HG02885 (cell line): Measurements from ENCODE around the gene SUCO.

Source experiments
- ATAC-seq: cut with Tn5 transposase; IDR thresholded peaks from one replicate; pipeline ENCODE4 v1.9.1; 2021; ENCODE audit warnings: mild to moderate bottlenecking; ENCODE audit not compliant: unreplicated experiment, poor library complexity

The SUCO gene

GRCh38 chr1:172515927-172516326 is 17.0 kb upstream of the SUCO start:
- ATAC-seq: no peak

DNA sequence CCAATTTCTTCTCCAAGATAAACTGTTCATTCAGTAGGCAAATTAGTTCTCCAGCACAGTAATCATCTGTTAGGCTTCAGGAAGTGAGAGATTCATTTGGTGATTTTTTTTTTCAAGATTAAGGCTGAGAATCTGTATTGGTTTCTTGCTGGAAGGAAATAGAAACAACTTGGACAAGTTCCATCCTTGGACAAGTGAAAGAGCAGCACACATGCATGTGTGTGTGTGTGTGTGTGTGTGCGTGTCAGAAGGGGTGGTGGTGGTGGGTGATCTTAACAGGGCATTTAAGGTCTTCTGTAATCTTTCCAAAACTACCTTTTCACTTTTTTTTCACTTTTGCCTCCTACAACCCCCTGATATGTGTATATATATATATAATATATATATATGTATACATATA is 15.9 kb upstream of the SUCO start:
- ATAC-seq: no peak

GRCh38 chr1:172517545-172517944 is 15.4 kb upstream of the SUCO start:
- no peak for ATAC-seq

- ATAC-seq: no peak
These were observed 3.6 kb upstream of the SUCO start for GRCh38 chr1:172529304-172529703.

DNA sequence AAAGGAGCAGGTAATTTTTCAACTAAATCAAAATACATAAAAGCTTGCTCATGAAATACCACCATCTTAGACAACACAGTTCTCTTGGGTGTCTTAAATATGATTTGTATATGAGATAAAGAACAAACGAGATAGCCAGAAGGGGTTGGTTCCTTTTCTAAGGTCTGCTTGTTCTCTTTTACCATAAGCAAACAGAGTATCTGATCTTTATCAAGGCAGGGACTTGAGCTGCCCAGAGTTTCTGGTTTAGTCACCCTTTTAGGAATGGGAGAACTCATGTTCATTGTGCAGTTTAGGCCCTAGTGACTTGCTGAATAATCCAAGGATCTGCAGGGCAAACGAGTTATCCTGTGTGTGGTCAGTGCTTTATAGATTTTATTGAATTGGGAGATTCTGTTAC is 3.0 kb upstream of the SUCO start:
- no peak for ATAC-seq

DNA sequence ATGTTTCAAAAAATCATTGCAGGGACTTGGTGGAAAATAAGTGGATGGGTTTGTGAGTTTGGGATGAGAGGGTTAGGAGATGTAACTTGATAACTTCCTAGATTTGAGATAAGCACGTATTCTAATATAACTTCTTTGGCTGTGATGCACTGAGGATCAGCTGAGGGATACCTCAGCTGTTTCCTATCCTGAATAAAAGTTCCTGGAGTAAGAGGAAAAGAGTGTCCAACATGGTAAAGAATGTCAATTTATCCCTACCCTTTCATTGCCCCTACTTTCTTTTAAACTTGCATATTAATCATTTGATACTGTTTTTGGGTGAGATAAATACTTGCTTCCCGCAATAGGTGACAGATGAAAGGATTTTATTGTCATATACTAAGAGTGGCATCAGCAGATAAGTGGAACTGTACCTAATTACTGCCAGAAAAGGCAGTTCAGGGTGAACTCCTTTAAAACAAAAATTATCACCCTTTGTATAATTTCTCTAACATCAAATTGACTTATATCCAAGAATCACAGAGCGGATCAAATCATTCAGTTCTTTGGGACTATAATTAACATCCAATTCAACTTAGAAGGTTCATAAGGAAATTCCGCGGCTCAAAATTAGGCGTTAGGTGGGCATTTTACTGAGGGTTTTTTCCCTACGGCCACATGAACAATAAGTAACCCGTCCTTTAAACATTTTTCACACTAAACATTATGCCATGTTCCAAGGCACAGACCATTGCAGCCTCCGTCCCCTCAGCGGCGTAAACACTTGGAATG is 1.4 kb upstream of the SUCO start:
- ATAC-seq: no peak

DNA sequence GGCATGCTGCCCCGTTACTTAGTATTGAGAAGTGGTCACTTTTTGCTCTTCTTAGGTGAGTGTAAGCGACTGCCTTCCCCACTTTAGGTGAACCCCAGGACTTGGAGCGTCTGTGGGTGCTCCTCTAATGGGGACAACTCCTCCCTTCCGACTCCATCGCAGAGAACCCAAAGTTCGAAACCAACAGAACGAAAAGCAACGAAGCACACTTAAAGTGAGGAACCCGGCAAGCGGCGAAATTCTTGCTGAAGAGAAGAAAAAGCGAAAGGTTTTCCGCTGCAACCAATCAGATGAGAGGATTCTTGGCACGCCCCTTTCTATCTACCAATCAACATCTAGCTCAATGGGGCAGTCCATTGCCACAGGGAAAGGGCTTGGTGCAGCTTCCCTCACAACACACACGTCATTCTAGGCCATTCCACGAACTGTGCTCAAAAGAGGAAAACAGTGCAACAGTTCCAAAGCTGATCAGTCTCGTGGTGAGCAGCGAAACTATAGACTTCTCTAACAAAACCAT is 709 bp upstream of the SUCO start:
- peak; percentile 73 for ATAC-seq

DNA sequence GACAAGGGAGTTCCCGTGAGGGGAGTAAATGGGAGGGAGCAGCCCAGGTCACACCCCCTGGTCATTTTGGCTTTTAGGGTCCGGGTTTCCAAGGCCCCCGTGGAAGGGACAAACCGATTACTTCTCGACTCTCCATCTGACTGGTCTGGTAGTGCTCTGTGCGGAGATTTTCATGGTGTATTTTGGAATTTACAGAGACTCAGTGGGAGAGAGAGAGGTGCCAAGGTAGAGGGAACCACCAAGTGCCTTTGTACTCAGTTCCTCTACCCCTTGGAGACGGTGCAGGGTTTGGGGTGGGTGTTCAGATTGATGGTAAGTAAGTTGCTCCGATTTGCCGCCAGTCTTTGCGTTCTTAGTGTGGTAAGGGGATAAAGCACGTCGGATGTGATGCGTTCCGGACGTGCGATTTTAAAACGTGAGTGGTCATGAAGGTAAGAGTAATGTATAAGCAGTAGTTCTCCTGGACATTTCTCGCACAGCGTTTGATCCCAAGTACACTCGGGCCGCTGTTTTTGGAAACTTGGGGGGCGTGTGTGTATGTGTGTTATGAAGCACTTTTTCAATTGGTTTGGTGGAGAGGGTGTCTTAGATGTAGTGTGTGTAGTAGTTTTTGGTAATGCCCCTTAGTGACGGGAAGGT is 682 bp downstream of the SUCO start:
- peak; percentile 30 for ATAC-seq

GRCh38 chr1:172536256-172536655 is 3.3 kb downstream of the SUCO start:
- no peak for ATAC-seq

- ATAC-seq: no peak
These were observed 4.4 kb downstream of the SUCO start for GRCh38 chr1:172537366-172537765.

DNA sequence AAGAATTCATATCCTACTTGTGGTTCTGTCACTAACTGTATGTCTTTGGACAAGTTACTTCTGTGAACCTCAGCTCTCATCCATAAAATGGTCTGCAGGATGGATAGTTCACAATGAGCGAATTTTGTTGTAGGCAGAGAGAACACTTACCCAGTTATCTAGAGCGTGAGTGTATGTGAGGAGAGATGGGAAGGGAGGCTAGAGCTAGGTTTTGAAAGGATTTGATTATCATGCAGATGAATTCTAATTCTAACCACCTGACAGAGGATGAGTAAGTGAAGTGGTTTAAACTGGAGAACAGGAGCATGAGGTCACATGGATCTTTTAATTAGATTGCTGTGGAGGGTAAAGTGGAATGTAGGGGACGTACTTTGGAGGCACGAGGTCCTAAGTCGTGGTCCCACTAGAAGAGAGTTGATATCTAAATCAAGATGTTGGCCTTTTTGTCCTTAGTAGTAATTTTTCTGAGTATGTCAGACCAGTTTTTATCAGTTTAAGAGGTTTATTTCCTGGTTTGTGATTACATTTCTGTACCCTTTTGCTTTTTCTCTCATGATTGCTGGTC is 5.0 kb downstream of the SUCO start:
- no peak for ATAC-seq

DNA sequence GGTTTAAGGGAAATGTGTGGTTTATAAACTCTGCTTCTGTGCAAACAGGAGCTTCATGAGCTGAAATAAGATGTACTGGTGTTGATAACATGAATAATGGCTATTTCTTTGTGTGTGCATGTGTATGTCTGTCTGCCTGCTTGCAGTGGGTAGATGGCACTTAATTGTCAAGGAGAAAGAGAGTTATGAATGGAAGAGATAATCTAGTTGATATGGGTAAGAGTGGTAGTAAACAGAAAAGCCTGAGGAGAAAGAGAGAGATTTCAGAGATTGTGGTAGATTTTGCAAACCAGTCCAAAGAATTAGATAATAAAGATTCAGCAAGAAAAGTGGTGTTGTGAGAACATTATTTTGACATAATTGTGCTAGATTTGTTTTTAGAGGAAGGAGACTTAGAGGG is 7.7 kb downstream of the SUCO start:
- ATAC-seq: no peak

DNA sequence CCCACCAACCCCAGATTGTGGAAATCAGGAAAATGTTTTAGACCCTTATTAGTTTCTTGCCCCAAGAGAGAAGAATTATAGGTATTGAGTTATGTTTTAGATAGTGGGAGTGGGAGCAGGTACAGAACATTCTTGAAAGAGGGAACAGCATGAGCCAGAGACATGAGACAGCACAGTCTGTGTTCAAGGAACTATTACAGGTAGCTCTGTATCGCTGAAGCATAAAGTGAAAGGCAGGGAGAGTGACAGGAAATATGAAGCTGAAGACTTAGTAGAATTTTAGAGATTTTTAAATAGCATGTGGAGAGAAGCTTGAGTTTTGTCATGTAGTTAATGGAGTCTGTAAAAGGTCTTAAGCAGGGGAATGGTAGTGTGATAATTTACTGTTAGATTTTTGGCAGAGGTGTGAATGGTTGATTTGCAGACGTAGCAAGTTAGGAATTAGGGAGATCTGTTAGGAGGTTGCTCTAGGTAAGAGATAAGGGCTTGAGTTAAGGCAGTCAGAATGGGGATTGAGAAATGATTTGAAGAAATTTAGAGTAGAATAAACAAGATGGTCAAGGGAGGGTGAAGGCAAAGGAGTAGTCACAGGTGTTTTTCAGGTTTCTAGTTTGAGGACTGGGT is 11.6 kb downstream of the SUCO start:
- ATAC-seq: no peak

DNA sequence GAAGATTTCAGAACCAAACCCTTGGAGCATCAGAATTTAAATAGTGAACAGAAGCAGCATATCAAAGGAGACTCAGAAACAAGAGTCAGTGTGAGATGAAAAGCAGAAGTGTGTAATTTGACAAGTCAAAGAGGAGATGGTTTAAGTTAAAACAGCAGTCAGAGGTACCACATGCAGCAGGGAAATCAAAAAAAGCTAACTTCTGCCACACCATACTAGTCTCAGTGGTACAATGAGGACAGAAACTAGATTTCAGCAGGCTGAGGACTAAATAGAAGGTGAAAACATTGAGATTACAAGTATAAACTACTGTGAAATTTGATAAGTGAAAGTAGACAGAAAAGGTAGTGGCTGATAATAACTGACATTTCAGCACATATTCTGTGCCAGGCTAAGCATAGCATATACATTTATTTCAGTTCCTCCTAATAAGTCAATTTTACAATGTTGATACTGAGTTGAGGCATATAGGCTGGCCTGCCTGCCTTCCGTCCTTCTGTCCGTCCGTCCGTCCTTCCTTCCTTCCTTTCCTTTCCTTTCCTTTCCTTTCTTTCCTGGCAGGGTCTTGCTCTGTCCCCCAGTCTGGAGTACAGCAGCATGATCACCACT is 12.6 kb downstream of the SUCO start:
- peak; percentile 89 for ATAC-seq

- no peak for ATAC-seq
These were observed 14.1 kb downstream of the SUCO start for GRCh38 chr1:172547071-172547470.

DNA sequence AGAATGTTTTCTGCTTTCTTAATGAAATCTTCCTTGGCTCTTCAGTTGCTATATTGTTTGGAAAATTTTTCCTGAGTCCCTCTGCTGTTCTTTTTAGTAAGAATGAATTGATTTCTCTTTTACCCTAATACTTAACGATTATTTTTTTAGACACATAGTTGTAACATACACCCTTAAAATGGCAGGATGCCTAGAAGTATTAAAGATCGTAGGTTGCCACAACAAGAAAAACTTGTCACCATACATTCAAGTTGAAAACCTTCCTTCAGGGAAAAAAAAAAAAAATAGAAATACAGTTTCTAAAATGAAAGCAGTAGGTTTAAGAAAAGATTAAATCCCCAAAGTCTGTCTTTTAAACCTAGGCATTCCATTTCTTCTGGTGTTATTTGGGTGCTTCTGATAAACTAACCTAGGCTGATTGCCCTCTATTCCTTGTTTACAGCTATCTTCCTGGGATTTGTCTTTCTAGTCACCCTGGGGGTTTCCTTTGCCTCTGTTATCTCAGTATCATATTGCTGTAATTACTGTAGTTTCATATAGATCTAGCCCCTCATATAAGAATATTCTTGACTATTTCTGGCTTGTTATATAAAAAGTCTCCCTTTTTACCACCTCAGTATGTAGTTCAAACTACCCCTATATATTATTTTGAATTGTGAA is 16.8 kb downstream of the SUCO start:
- ATAC-seq: no peak

GRCh38 chr1:172551279-172551678 is 18.3 kb downstream of the SUCO start:
- no peak for ATAC-seq

DNA sequence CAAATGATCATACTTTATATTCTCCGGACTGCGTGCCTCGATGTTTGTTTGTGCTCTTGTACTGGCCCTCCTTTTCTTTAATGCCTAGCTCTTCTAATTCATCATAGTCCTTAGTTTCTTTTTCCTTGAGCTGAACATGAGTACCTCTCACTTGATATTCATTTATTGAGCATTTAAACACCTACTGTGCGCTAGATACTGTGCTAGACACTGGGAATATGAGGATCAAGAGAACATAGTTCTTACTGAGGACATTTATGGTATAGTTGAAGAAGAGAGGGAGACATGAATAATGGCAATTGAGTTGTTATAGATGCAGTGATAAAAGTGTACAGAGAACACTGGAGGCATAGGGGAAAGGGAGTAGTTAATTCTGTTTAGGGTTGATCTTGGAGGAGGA is 22.0 kb downstream of the SUCO start:
- ATAC-seq: no peak

DNA sequence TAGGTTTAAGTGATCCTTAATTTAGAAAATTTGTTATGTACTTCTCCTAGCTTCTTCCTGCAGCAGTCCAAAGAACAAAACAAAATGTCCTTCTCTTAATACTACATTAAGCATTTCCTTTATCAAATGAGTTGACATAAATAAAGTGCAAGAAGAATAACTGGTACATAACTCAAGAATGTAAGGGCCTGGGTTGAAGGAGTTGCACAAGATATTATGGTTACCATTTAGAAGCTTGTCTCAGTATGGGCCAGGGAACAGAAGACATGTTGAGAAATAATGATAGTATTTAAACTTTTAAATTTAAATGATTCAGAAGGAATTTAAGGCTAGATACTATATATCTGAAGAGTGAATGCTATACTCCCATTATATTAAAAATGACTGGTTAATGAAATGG is 23.5 kb downstream of the SUCO start:
- no peak for ATAC-seq

DNA sequence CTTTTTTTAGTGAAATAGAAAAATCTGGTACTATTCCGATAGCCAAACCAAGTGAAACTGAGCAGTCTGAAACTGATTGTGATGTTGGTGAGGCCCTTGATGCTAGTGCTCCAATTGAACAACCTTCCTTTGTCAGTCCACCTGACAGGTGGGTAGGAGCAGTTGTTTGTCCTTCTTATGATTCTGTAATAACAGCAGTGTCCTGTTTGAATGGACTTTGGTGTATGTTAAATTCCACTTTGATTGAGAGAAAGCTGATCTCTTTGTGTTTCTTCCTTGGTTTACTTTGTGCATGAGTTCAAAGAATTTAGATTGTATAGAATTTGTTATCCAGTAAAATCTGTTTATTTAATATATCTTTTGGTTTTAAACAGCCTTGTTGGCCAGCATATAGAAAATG is 24.3 kb downstream of the SUCO start:
- ATAC-seq: no peak
